ENCODE results near the gene EFS.

EFS gene

DNA sequence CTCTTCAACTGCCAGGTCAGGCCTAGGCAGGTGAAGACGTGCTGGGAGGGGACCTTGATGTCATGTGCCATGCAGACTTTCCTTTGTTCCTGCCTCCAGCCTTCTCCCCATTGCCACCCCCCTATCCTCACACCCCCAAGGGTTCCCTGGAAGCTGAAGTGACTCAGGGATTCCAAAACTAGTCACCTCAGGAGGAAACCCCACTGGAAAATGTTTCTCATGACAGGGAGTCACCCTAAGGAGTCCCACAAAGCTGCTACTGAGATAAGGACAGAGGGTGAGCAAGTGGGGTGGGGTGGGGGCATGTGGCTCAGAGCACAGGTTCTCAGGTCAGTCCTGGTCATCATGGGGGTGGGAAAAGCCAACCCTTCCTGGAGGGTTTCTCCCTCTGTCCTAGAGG, 5.2 kb upstream of the EFS start:
- Histone ChIP-seq H3K36me3 (ENCODE audit: control insufficient read depth in 1 of 2, insufficient read depth in 2 of 2, low read length in 2 of 2) (no peaks in the 10 kb centered on the region), H3K27me3 (ENCODE audit: control insufficient read depth in 1 of 2, insufficient read depth in 2 of 2, low read length in 2 of 2) (peaks cover 6 to 11% of the 10 kb centered on the region in 2 donors), H3K27ac (ENCODE audit: low read depth, low read length) (no peak overlapping the region), H3K4me1 (ENCODE audit: control insufficient read depth in 1 of 2, insufficient read depth in 2 of 2, low read length in 2 of 2) (no peaks in the 10 kb centered on the region), H3K9ac (ENCODE audit: low read depth in 1 of 2, low read length in 2 of 2) (no peak overlapping the region), H3K9me3 (ENCODE audit: control insufficient read depth in 1 of 2, low read length in 2 of 2) (no peaks in the 10 kb centered on the region), H3K4me3 (ENCODE audit: low read depth in 1 of 2, low read length in 2 of 2) (no peak overlapping the region)

DNA sequence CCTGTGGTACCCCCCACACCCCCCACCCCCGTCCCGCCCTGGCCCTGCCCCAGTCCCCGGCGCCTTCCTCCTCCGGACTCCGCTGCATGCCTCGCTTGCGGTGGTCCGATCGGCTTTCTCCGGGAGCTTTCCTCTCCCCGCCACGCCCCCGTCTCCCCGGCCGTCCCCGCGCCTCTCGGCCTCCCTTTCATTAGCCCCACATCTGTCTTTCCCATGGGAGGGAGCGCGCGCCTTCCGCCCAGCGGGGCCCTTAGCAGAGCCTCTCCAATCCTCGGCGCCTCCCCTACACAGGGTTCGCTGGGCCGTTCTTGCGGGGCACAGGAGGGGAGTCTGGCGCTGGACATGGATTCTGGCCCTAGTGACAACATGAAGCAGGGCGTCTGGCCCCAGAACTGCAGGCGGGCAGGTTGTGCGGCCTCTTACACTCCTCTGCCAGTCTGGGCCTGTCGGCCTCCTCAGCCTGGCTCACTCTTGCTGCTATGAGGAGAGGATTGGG, 1.5 kb upstream of the EFS start:
- peaks cover 14 to 28% of the 10 kb centered on the region in 2 donors for H3K27me3 ChIP-seq (ENCODE audit: control insufficient read depth in 1 of 2, insufficient read depth in 2 of 2, low read length in 2 of 2)
- peaks cover 0 to 4% of the 10 kb centered on the region in 2 donors for H3K4me1 ChIP-seq (ENCODE audit: control insufficient read depth in 1 of 2, insufficient read depth in 2 of 2, low read length in 2 of 2)
- H3K36me3 ChIP-seq (ENCODE audit: control insufficient read depth in 1 of 2, insufficient read depth in 2 of 2, low read length in 2 of 2), result no peaks in the 10 kb centered on the region

DNA sequence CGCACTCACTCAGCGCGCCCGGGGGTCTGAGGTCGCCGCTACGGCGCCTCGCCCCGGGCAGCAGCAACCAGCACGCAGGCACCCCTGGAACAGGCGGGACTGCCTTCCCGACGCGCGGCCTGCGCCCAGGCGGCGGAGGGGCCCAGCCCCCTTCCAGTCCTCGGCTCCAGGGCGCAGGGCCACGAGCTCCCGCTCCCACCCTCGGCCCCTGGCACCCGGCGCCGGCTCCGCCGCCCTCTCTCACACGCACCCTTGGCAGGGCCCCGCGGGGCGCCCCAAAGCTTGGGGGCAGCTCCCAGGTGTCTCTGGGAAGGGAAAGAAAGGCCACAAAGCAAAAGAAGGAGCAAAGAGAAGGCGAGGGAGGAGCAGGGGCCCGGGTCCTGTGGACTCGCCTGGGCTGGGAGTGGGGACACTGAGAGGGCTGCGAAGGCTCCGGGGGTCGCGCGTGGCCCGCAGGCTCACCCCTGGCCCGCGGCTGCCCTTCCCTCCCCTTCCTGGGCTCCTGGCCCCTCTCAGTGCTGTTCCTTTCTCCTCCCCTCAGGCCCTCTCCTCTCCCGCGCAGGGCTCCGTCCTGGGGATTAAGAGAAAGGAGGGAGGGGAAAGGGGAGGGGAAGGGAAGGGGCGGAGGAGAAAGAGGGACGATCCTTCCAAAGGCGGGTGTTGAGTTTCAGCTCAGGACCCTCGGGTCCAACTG, 907 bp upstream of the EFS start:
- peak overlapping the region; percentile 34 to 53 for H3K4me3 ChIP-seq (ENCODE audit: low read depth in 1 of 2, low read length in 2 of 2)
- H3K27ac ChIP-seq (ENCODE audit: low read depth, low read length), result peak overlapping the region; percentile 72
- peaks cover 0 to 4% of the 10 kb centered on the region in 2 donors for H3K4me1 ChIP-seq (ENCODE audit: control insufficient read depth in 1 of 2, insufficient read depth in 2 of 2, low read length in 2 of 2)
- peaks cover 14 to 28% of the 10 kb centered on the region in 2 donors for H3K27me3 ChIP-seq (ENCODE audit: control insufficient read depth in 1 of 2, insufficient read depth in 2 of 2, low read length in 2 of 2)
- peak overlapping the region in 1 of 2 donors; percentile 40 for H3K9ac ChIP-seq (ENCODE audit: low read depth in 1 of 2, low read length in 2 of 2)
- no peaks in the 10 kb centered on the region for H3K9me3 ChIP-seq (ENCODE audit: control insufficient read depth in 1 of 2, low read length in 2 of 2)
- no peaks in the 10 kb centered on the region for H3K36me3 ChIP-seq (ENCODE audit: control insufficient read depth in 1 of 2, insufficient read depth in 2 of 2, low read length in 2 of 2)

More for the DNA sequence above, 1.5 kb upstream of the EFS start:
- no peak overlapping the region for H3K27ac ChIP-seq (ENCODE audit: low read depth, low read length)
- H3K4me3 ChIP-seq (ENCODE audit: low read depth in 1 of 2, low read length in 2 of 2), result no peak overlapping the region
- H3K9ac ChIP-seq (ENCODE audit: low read depth in 1 of 2, low read length in 2 of 2), result no peak overlapping the region
- H3K9me3 ChIP-seq (ENCODE audit: control insufficient read depth in 1 of 2, low read length in 2 of 2), result no peaks in the 10 kb centered on the region

DNA sequence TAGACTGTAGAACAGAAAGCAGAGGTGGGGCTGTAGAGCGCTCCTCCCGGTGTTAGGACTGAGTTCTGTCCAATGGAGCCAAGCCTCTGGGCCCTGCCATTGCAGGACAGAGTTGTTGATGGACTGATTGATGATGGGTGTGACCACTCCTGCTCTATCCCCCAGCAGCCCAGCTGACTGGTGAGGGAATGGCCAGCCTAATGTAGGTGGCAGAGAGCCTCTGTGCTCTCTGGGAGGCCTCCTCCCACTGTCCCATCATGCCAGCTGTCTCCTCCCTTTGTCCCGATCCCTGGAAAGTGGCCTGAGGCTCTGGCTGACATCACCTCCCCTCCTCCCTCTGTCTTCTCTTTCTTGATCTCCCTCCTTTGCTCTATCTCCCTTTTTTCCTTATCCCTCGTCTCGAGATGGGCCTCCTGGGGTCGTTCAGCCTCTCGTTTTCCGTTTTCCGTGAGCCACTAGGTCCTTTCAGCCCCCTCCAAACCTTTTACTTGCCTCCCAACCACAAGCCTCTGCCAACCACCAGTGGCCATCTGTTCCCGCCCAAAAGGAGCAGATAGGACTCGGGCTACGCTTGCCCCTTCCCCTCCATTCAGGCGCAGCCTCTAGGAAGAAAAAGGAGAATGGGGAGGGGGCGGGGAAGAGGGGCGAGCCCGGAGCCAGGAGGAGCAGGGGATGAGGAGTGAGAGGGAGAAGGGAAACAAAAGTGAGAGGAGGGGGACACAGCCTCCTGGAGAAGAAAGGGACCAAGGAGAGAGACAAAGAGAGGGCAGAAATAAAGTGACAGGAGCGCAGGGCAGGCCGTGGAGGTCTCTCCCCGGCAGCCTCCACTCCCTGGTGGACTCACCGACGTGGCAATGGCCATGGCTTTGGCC, 572 bp downstream of the EFS start:
- H3K4me1 ChIP-seq (ENCODE audit: control insufficient read depth in 1 of 2, insufficient read depth in 2 of 2, low read length in 2 of 2), result peaks cover 0 to 4% of the 10 kb centered on the region in 2 donors
- H3K4me3 ChIP-seq (ENCODE audit: low read depth in 1 of 2, low read length in 2 of 2), result peak overlapping the region; percentile 40 to 48
- H3K9ac ChIP-seq (ENCODE audit: low read depth in 1 of 2, low read length in 2 of 2), result peak overlapping the region; percentile 14 to 51
- peak overlapping the region; percentile 66 for H3K27ac ChIP-seq (ENCODE audit: low read depth, low read length)
- peaks cover 14 to 28% of the 10 kb centered on the region in 2 donors for H3K27me3 ChIP-seq (ENCODE audit: control insufficient read depth in 1 of 2, insufficient read depth in 2 of 2, low read length in 2 of 2)
- H3K36me3 ChIP-seq (ENCODE audit: control insufficient read depth in 1 of 2, insufficient read depth in 2 of 2, low read length in 2 of 2), result no peaks in the 10 kb centered on the region
- no peaks in the 10 kb centered on the region for H3K9me3 ChIP-seq (ENCODE audit: control insufficient read depth in 1 of 2, low read length in 2 of 2)

DNA sequence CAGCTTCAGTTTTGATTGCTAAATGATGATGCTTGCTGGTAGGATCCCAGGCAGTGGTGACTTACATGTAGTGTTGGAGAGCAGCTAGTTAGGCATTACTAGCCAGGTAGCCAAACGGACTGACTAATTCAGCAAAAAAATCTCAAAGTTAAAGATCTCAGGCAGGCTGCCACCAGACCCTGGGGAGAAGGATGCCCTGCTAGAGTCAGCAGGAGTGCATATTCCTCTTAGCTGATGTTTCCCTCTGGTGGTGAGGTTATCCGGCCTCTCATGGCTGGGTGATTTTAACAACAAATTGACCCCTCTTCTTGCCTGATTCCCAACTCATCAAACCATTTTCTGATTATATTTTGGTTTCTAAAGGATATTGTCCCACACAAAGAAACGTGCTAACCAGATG, 2.8 kb downstream of the EFS start:
- no peak overlapping the region for H3K9ac ChIP-seq (ENCODE audit: low read depth in 1 of 2, low read length in 2 of 2)
- H3K27ac ChIP-seq (ENCODE audit: low read depth, low read length), result no peak overlapping the region
- H3K4me1 ChIP-seq (ENCODE audit: control insufficient read depth in 1 of 2, insufficient read depth in 2 of 2, low read length in 2 of 2), result peaks cover 0 to 4% of the 10 kb centered on the region in 2 donors

DNA sequence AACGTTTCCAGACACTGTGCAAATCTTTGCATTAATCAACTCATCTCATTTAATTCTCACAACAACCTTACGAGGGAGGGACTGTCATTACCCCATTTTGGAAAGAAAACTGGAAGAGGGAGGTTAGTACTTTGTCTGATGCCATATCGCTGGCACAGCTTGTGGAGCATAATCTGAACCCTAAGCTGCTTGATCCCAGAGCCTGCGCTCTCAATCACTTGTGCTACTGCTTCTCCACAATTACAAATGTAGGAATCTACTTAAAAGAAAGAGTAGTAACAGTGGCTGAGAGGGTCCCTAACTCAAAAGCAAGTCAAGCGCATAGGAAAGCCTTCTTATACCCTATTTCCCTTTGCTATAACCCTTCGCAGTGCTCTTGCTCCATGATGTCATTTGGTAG, 3.2 kb downstream of the EFS start:
- no peak overlapping the region for H3K4me3 ChIP-seq (ENCODE audit: low read depth in 1 of 2, low read length in 2 of 2)
- H3K4me1 ChIP-seq (ENCODE audit: control insufficient read depth in 1 of 2, insufficient read depth in 2 of 2, low read length in 2 of 2), result peaks cover 0 to 4% of the 10 kb centered on the region in 2 donors
- peak overlapping the region; percentile 5 for H3K27ac ChIP-seq (ENCODE audit: low read depth, low read length)
- no peak overlapping the region for H3K9ac ChIP-seq (ENCODE audit: low read depth in 1 of 2, low read length in 2 of 2)
- H3K27me3 ChIP-seq (ENCODE audit: control insufficient read depth in 1 of 2, insufficient read depth in 2 of 2, low read length in 2 of 2), result peaks cover 9 to 22% of the 10 kb centered on the region in 2 donors
- H3K36me3 ChIP-seq (ENCODE audit: control insufficient read depth in 1 of 2, insufficient read depth in 2 of 2, low read length in 2 of 2), result no peaks in the 10 kb centered on the region
- H3K9me3 ChIP-seq (ENCODE audit: control insufficient read depth in 1 of 2, low read length in 2 of 2), result no peaks in the 10 kb centered on the region

More for the DNA sequence above, 2.8 kb downstream of the EFS start:
- Histone ChIP-seq H3K4me3 (ENCODE audit: low read depth in 1 of 2, low read length in 2 of 2) (no peak overlapping the region), H3K27me3 (ENCODE audit: control insufficient read depth in 1 of 2, insufficient read depth in 2 of 2, low read length in 2 of 2) (peaks cover 13 to 24% of the 10 kb centered on the region in 2 donors), H3K36me3 (ENCODE audit: control insufficient read depth in 1 of 2, insufficient read depth in 2 of 2, low read length in 2 of 2) (no peaks in the 10 kb centered on the region), H3K9me3 (ENCODE audit: control insufficient read depth in 1 of 2, low read length in 2 of 2) (no peaks in the 10 kb centered on the region)

DNA sequence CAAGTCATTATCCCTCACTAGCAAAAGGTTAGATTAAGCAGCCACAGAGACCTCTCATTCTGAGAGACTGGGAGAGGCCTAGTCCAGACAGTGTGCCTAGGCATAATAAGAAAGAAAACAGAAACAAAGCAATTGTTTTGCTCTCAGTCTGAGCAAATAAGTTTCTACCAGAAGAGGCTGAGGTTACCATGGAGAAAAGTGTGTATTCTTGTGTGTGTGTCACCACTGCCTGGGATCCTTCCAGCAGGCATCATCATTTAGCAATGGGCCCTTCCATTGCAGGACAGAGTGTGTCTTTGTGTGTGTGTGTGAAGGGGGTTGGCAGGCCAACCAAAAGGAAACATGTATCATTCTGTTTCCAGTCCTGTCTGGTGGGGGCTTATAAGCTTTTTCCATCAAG, 3.7 kb downstream of the EFS start:
- Histone ChIP-seq H3K36me3 (ENCODE audit: control insufficient read depth in 1 of 2, insufficient read depth in 2 of 2, low read length in 2 of 2) (no peaks in the 10 kb centered on the region), H3K4me1 (ENCODE audit: control insufficient read depth in 1 of 2, insufficient read depth in 2 of 2, low read length in 2 of 2) (peaks cover 0 to 4% of the 10 kb centered on the region in 2 donors), H3K9ac (ENCODE audit: low read depth in 1 of 2, low read length in 2 of 2) (no peak overlapping the region), H3K9me3 (ENCODE audit: control insufficient read depth in 1 of 2, low read length in 2 of 2) (no peaks in the 10 kb centered on the region), H3K27ac (ENCODE audit: low read depth, low read length) (no peak overlapping the region), H3K27me3 (ENCODE audit: control insufficient read depth in 1 of 2, insufficient read depth in 2 of 2, low read length in 2 of 2) (peaks cover 8 to 21% of the 10 kb centered on the region in 2 donors), H3K4me3 (ENCODE audit: low read depth in 1 of 2, low read length in 2 of 2) (no peak overlapping the region)

DNA sequence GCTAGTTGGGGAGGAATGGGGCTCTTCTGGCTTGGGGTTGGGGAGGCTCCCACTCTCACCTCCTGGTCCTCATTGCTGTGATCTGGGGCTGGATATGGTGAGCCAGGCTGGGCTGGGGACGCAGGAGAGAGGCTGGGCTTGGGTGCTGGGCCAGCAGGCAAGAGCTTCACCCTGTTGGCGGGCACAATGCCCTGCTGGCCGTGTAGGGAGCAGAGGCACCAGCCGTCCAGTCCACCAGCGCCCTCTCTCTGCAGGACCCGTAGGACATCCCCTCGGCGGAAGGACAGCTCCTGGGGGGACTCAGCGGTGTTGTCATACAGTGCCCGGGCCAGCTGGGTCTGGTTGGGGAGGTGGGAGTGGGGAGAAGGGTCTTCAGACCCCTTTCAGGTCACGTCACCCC, 4.5 kb downstream of the EFS start:
- Histone ChIP-seq H3K4me3 (ENCODE audit: low read depth in 1 of 2, low read length in 2 of 2) (no peak overlapping the region), H3K36me3 (ENCODE audit: control insufficient read depth in 1 of 2, insufficient read depth in 2 of 2, low read length in 2 of 2) (no peaks in the 10 kb centered on the region), H3K9ac (ENCODE audit: low read depth in 1 of 2, low read length in 2 of 2) (no peak overlapping the region), H3K27ac (ENCODE audit: low read depth, low read length) (no peak overlapping the region), H3K27me3 (ENCODE audit: control insufficient read depth in 1 of 2, insufficient read depth in 2 of 2, low read length in 2 of 2) (peaks cover 9 to 23% of the 10 kb centered on the region in 2 donors), H3K4me1 (ENCODE audit: control insufficient read depth in 1 of 2, insufficient read depth in 2 of 2, low read length in 2 of 2) (peaks cover 0 to 4% of the 10 kb centered on the region in 2 donors), H3K9me3 (ENCODE audit: control insufficient read depth in 1 of 2, low read length in 2 of 2) (no peaks in the 10 kb centered on the region)

DNA sequence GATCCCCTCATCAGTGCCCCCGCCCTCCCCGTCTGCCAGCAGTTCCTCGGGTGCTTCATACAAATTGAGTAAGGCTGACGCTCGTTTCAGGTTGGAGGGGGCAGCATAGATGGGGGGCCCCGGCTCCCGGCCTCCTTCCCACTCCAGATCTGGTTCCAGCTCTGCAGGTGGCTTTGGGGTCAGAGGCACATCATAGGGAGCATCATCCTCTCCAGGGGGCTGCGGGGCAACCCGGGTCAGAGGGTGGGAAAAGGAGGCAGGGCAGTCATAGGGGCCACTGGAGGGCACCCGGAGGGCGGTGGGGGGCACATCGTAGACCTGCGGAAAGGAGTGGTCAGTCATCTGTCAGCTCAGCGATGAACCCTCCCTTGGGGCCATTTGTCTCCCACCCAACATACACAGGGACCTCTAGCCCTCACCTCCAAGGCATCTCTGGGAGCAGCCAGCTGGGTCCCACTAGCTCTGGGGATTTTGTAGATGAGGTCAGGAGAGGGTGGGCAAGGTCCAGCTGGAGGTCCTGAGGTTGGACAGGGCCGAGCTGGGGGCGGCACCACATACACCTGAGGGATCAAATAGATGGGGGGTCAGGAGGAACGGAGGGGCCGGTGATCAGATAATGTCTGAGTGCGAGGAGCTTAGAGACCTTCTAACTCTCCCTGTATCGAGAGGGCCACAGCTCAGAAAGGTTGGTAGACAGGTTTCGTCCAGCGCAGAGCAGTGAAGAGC, 5.1 kb downstream of the EFS start:
- no peaks in the 10 kb centered on the region for H3K36me3 ChIP-seq (ENCODE audit: control insufficient read depth in 1 of 2, insufficient read depth in 2 of 2, low read length in 2 of 2)
- H3K27ac ChIP-seq (ENCODE audit: low read depth, low read length), result no peak overlapping the region
- no peaks in the 10 kb centered on the region for H3K9me3 ChIP-seq (ENCODE audit: control insufficient read depth in 1 of 2, low read length in 2 of 2)
- no peak overlapping the region for H3K9ac ChIP-seq (ENCODE audit: low read depth in 1 of 2, low read length in 2 of 2)
- H3K4me1 ChIP-seq (ENCODE audit: control insufficient read depth in 1 of 2, insufficient read depth in 2 of 2, low read length in 2 of 2), result peaks cover 0 to 4% of the 10 kb centered on the region in 2 donors
- no peak overlapping the region for H3K4me3 ChIP-seq (ENCODE audit: low read depth in 1 of 2, low read length in 2 of 2)
- H3K27me3 ChIP-seq (ENCODE audit: control insufficient read depth in 1 of 2, insufficient read depth in 2 of 2, low read length in 2 of 2), result peaks cover 14 to 24% of the 10 kb centered on the region in 2 donors

Data from duodenal mucosa (tissue), 2 donors.